SJSA1 (cell line): ENCODE data around the gene C19orf81. TPM values are rescaled to one million over a fixed set of nuclear protein-coding genes. Genes with fewer than 3 reads are reported as not detected.

Experiments
- DNase-seq, 2 experiments: peaks; one replicate each; pipeline ENCODE4 v3.0.0-alpha.2; 2015 to 2020; ENCODE audit warnings: low spot score in 2 of 2, low read depth in 1 of 2
- H3K27ac ChIP-seq: fragments of 250-450 bp; sonication (Bioruptor Pico); 2 replicates; pipeline ENCODE4 v1.5.1; 2020; ENCODE audit warnings: mild to moderate bottlenecking, moderate library complexity
- H3K27me3 ChIP-seq: fragments of 250-450 bp; sonication (Bioruptor Pico); replicated peaks from 2 replicates; pipeline ENCODE4 v1.5.1; 2020; ENCODE audit warnings: mild to moderate bottlenecking, moderate library complexity
- H3K36me3 ChIP-seq: fragments of 250-450 bp; sonication (Bioruptor Pico); 2 replicates; pipeline ENCODE4 v1.5.1; 2020; ENCODE audit warnings: mild to moderate bottlenecking
- H3K4me1 ChIP-seq: fragments of 250-450 bp; sonication (Bioruptor Pico); replicated peaks from 2 replicates; pipeline ENCODE4 v1.6.1; 2021; ENCODE audit warnings: mild to moderate bottlenecking
- H3K4me3 ChIP-seq: fragments of 250-450 bp; sonication (Bioruptor Pico); 2 replicates; pipeline ENCODE4 v1.5.1; 2020; ENCODE audit warnings: mild to moderate bottlenecking
- H3K9me3 ChIP-seq: fragments of 250-450 bp; sonication (Bioruptor Pico); replicated peaks from 2 replicates; pipeline ENCODE4 v1.5.1; 2020; ENCODE audit warnings: mild to moderate bottlenecking
- total RNA-seq: library from RNA; depleted of rRNA; stranded (reverse); fragments of >200 nt; shearing (Covaris generic); gene quantifications from 2 replicates; pipeline ENCODE4 v1.2.3, GENCODE V29; 2014

C19orf81 gene
- total RNA-seq, 1 experiment from 2014 or later = not detected

- DNase-seq = no peak
- Histone ChIP-seq H3K4me1 (no peaks in the 10 kb centered on the region), H3K9me3 (no peaks in the 10 kb centered on the region), H3K4me3 (no peak overlapping the region), H3K27me3 (peaks cover 15% of the 10 kb centered on the region), H3K36me3 (no peaks in the 10 kb centered on the region), H3K27ac (no peak overlapping the region)
These were observed 45.5 kb downstream of the C19orf81 start for GRCh38 chr19:50694815-50695145.

- H3K27me3 ChIP-seq = peaks cover 15% of the 10 kb centered on the region
These were observed 46.2 kb downstream of the C19orf81 start for GRCh38 chr19:50695251-50696093.

GRCh38 chr19:50696094-50696483 is 46.8 kb downstream of the C19orf81 start:
- no peaks in the 10 kb centered on the region for H3K36me3 ChIP-seq
- H3K27me3 ChIP-seq = peaks cover 15% of the 10 kb centered on the region
- H3K4me3 ChIP-seq = no peak overlapping the region
- DNase-seq = no peak
- H3K9me3 ChIP-seq = no peaks in the 10 kb centered on the region
- H3K4me1 ChIP-seq = no peaks in the 10 kb centered on the region
- H3K27ac ChIP-seq = no peak overlapping the region

More at GRCh38 chr19:50695251-50696093, 46.2 kb downstream of the C19orf81 start:
- H3K36me3 ChIP-seq = no peaks in the 10 kb centered on the region
- no peak for DNase-seq
- H3K4me3 ChIP-seq = no peak overlapping the region
- H3K27ac ChIP-seq = no peak overlapping the region
- no peaks in the 10 kb centered on the region for H3K9me3 ChIP-seq
- no peaks in the 10 kb centered on the region for H3K4me1 ChIP-seq

DNA sequence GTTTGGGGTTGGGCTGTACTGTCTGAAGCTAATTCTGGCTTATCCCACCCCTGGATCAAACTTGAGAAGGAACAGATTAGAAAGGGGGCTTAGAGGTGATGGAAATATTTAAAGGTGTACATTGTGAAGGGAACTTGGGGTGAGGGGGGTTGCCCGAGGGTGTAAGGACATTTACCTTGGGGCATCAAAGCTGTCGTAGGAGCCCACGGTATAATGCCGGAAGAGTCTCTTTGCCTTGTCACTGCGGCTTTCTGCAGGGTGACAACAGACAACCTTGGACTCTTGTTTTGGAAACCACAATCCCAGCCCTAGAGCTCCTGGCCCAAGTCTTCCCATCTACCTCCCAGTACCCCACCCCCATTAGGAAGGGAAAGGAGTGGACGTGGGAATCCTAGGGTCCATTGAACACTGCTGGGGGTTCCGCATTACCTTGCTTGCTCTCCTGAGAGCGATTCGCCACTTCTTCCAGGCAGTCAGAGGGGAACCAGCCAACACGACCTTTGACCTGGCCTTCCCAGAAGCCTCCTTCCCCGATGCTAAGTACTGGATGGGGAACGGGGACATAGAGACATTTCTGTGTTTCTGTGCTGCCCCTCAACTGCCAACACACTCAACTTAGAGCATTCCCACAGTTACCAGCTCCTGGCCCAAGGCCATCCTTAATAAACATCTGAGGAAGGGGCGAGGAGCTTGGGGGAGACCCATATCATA is 48.3 kb downstream of the C19orf81 start:
- no peaks in the 10 kb centered on the region for H3K36me3 ChIP-seq
- no peak overlapping the region for H3K27ac ChIP-seq
- H3K27me3 ChIP-seq = peaks cover 15% of the 10 kb centered on the region
- H3K4me3 ChIP-seq = no peak overlapping the region
- no peak for DNase-seq
- H3K4me1 ChIP-seq = no peaks in the 10 kb centered on the region
- no peaks in the 10 kb centered on the region for H3K9me3 ChIP-seq

DNA sequence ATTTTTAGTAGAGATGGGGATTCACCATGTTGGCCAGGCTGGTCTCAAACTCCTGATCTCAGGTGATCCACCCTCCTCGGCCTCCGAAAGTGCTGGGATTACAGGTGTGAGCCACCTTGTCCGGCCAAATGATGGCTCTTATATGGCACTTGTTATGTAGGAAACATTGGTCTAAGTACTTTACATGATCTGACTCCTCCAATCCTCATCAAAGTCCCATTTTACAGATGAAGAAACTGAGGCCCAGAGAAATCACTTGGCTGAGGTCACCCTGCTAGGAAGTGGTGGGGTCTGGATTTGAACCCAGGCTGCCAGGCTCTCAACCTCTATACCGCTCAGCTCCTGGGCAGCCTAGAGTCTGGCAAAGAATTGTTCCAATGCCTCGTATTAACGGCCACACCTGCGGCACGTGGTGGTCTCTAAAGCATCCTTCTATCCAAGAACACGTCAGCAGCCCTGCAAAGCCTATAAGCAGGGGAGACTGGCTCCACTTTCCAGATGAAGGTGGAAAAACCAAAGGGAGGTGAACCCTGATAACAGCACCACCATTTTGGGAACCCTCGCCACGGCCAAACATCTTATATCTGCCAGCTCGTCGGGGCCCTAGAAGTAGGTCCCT is 52.2 kb downstream of the C19orf81 start:
- no peak for DNase-seq
- no peak overlapping the region for H3K27ac ChIP-seq
- H3K4me1 ChIP-seq = no peaks in the 10 kb centered on the region
- H3K9me3 ChIP-seq = no peaks in the 10 kb centered on the region
- peaks cover 12% of the 10 kb centered on the region; the same call in 1 of the 2 replicates for H3K27me3 ChIP-seq
- H3K36me3 ChIP-seq = no peaks in the 10 kb centered on the region
- H3K4me3 ChIP-seq = no peak overlapping the region

- Histone ChIP-seq H3K27ac (no peak overlapping the region), H3K27me3 (peaks cover 15% of the 10 kb centered on the region; the same call in 1 of the 2 replicates), H3K4me3 (no peak overlapping the region), H3K9me3 (no peaks in the 10 kb centered on the region), H3K36me3 (no peaks in the 10 kb centered on the region), H3K4me1 (no peaks in the 10 kb centered on the region)
- DNase-seq = no peak
These were observed 53.1 kb downstream of the C19orf81 start for GRCh38 chr19:50702158-50702870.

GRCh38 chr19:50702871-50703829 is 53.9 kb downstream of the C19orf81 start:
- Histone ChIP-seq H3K27ac (no peak overlapping the region), H3K9me3 (no peaks in the 10 kb centered on the region), H3K27me3 (peaks cover 15% of the 10 kb centered on the region; the same call in 1 of the 2 replicates), H3K36me3 (no peaks in the 10 kb centered on the region), H3K4me1 (no peaks in the 10 kb centered on the region), H3K4me3 (no peak overlapping the region)
- no peak for DNase-seq

- Histone ChIP-seq H3K4me3 (no peak overlapping the region), H3K4me1 (no peaks in the 10 kb centered on the region), H3K27me3 (peaks cover 15% of the 10 kb centered on the region; the same call in 1 of the 2 replicates), H3K9me3 (no peaks in the 10 kb centered on the region), H3K27ac (no peak overlapping the region), H3K36me3 (no peaks in the 10 kb centered on the region)
- no peak for DNase-seq
These were observed 54.9 kb downstream of the C19orf81 start for GRCh38 chr19:50703915-50704796.

GRCh38 chr19:50705422-50706019 is 56.3 kb downstream of the C19orf81 start:
- Histone ChIP-seq H3K27ac (no peak overlapping the region), H3K4me1 (no peaks in the 10 kb centered on the region), H3K4me3 (no peak overlapping the region), H3K36me3 (no peaks in the 10 kb centered on the region), H3K9me3 (no peaks in the 10 kb centered on the region), H3K27me3 (peaks cover 15% of the 10 kb centered on the region; the same call in 1 of the 2 replicates)
- no peak for DNase-seq

GRCh38 chr19:50706387-50706786 is 57.1 kb downstream of the C19orf81 start:
- Histone ChIP-seq H3K4me3 (no peak overlapping the region), H3K27ac (no peak overlapping the region), H3K9me3 (no peaks in the 10 kb centered on the region), H3K36me3 (no peaks in the 10 kb centered on the region), H3K27me3 (peaks cover 15% of the 10 kb centered on the region; the same call in 1 of the 2 replicates), H3K4me1 (no peaks in the 10 kb centered on the region)
- DNase-seq = no peak

GRCh38 chr19:50708179-50708879 is 59.1 kb downstream of the C19orf81 start:
- H3K27ac ChIP-seq = no peak overlapping the region
- H3K4me1 ChIP-seq = no peaks in the 10 kb centered on the region
- no peaks in the 10 kb centered on the region for H3K36me3 ChIP-seq
- H3K27me3 ChIP-seq = peaks cover 19% of the 10 kb centered on the region; the same call in 1 of the 2 replicates
- no peaks in the 10 kb centered on the region for H3K9me3 ChIP-seq
- no peak for DNase-seq
- no peak overlapping the region for H3K4me3 ChIP-seq
